Fibroblast of skin of scalp (primary cell): Measurements from ENCODE around the gene MYBPC1.
A peak's percentile ranks its signal among the peaks of the same experiment; 100 is the strongest.
"Not testable (repeated sequence)": the region's sequence is repeated elsewhere in the genome, so short reads cannot be mapped to it uniquely, and the experiment has no call there.

Experiments
- DNase-seq: peaks from one replicate; pipeline ENCODE4 v3.0.0-alpha.2; 2013

MYBPC1 gene

DNA sequence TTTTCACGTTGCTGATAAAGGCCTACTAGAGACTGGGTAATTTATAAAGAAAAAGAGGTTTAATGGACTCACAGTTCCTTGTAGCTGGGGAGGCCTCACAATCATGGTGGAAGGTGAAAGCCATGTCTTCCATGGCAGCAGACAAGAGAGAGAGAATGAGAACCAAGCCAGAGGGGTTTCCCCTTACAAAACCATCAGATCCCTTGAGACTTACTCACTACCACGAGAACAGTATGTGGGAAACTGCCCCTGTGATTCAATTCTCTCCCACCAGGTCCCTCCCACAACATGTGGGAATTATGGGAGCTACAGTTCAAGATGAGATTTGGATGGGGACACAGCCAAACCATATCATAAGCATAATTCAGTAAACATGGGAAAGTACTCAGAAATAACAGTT lies 65.9 kb downstream of the MYBPC1 start:
- DNase-seq = not testable (repeated sequence)

GRCh38 chr12:101663298-101663697 lies 68.5 kb downstream of the MYBPC1 start:
- no peak for DNase-seq

DNA sequence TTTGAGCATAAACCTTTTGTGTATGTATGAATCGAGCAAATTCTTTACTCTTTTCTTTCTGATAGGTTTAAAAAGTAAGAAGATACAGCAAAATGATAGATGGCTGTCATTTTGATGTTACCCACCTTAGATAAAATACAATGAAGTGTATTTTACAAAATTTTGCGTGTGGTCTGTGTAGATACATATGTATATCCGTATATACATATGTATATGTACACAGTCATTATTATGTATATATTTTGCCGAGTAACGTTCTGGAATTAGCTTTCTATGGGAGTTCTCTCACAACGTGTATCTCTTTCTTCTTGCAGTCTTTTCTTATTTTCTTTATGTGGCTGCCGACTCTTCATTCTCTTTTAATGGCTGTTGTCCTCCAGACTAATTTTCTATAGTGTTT lies 70.2 kb downstream of the MYBPC1 start:
- no peak for DNase-seq

DNA sequence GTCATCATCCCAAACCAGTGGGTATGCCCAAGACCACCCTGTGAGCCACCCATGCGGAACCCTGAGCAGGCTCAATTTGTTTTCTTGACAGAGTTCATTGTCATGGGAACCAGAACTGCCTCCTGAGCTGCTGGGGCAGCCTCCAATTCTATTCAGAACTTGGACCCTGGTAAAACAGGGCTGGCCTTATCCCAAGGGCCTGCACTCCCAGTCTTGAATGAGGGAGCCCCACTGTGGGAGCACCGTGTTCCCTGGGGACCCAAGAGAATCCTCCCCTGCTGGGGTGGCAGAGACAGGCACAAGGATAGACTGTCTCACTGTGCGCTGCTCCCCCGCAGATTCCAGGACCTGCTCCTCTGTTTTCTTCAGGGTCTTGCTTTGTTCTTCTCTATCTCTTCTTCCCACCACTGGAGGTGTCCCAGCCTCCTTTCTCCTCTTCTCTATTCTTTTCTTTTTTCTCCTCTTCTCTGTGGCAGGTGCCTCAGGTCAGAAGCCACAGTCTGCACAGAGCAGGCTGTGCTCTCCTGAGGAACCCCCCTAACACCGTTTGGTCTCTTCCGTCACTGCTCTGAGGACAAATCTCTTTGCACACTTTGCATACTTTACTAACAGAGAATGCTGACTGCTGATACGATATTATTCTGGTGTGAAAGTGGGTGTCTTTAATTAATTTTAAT lies 71.4 kb downstream of the MYBPC1 start:
- no peak for DNase-seq

- no peak for DNase-seq
Measured at GRCh38 chr12:101667591-101667990, 72.8 kb downstream of the MYBPC1 start.

- DNase-seq = peak; percentile 71
Measured at GRCh38 chr12:101670007-101670671, 75.4 kb downstream of the MYBPC1 start.

- no peak for DNase-seq
Measured at GRCh38 chr12:101671157-101671791, 76.5 kb downstream of the MYBPC1 start.

DNA sequence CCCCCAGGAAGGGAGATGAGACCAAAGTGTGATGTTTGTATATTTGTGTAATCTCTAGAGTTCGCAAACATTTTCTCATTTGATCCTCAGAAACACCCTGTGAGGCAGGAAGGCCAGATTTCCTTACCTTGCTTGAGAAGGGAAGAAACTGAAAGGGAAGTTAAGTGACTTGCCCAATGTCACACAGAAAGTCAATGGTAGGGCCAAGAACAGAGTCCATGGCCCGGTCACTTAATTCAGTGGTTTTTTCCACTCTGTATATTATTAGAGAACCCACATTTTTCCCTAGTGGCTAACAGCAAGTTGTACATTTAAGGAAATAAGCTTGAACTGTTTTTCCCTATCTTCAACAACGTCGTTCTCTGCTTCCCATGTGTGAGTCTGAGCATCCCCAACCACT lies 77.1 kb downstream of the MYBPC1 start:
- no peak for DNase-seq

GRCh38 chr12:101675555-101675954 lies 80.8 kb downstream of the MYBPC1 start:
- no peak for DNase-seq

GRCh38 chr12:101676497-101676896 lies 81.7 kb downstream of the MYBPC1 start:
- not testable (repeated sequence) for DNase-seq

- no peak for DNase-seq
Measured at GRCh38 chr12:101678081-101678480, 83.3 kb downstream of the MYBPC1 start.

DNA sequence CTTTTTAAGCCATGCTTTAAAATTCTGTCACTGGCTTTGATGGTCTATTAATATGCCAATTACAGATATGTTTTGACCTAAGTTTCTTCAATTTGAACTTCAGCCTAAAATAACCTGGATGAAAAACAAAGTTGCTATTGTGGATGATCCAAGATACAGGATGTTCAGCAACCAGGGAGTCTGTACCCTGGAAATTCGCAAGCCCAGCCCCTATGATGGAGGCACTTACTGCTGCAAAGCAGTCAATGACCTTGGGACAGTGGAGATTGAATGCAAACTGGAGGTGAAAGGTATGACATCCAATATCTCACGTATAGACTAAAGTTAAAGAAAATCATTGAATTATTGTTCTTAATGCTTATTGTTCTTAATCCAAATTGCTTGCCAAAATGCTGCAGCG lies 85.5 kb downstream of the MYBPC1 start:
- DNase-seq = no peak

DNA sequence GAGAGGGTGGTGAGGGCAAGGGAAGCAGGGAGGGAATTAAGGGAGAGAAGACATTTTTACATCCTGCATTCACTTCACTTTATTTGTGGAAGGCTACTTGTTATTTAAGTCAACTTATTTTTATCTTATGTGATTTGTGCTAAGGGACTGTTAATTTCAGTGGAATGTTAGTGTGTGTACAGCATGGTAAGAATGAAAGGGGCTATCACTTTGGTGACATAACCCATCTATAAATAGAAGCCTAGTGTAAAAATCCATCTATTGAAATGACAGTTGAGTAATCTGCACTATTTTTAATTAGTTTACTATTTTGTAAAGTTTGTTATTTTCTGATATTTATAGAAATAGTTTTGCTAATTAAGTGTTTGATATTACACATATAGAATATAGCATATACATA lies 85.9 kb downstream of the MYBPC1 start:
- DNase-seq = no peak

DNA sequence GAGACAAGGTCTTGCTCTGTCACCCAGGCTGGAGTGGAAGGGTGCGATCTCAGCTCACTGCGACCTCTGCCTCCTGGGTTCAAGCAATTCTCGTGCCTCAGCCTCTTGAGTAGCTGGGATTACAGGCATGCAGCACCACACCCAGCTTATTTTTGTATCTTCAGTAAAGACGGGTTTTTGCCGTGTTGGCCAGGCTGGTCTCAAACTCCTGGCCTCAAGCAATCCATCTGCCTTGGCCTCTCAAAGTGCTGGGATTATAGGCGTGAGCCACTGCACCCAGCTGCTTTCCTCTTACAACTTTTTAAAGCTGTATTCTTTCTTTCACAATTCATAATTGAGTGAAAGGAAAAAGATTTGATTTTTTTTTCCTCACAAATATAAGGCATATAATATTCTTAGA lies 86.9 kb downstream of the MYBPC1 start:
- not testable (repeated sequence) for DNase-seq

GRCh38 chr12:101685092-101685491 lies 90.3 kb downstream of the MYBPC1 start:
- no peak for DNase-seq

- no peak for DNase-seq
Measured at GRCh38 chr12:101686176-101686575, 91.4 kb downstream of the MYBPC1 start.

DNA sequence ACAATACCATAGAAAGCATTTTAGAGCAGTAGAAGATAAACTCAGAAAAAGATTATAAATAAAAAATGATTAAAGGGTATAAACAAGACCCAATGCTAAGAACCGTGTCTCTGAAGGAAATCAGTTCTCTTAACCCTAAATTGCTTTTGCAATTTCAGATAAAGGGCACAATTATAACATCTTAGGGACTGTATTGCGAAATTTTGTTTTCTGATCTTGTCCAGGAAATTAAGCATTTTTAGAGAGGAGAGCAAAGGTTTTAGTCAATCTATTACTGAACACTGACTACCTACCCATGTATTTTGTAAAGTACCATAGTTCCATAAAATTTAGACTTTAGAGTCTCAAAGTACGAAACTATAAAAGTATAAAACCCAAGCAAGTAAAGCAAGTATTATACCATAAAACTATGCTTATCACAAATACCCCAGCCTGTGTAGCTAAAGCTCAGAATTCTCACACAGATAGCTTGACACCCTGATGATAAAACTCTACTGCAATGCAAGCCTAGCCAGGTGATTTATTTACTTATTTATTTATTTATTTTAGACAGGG lies 95.8 kb downstream of the MYBPC1 start:
- DNase-seq = no peak

DNA sequence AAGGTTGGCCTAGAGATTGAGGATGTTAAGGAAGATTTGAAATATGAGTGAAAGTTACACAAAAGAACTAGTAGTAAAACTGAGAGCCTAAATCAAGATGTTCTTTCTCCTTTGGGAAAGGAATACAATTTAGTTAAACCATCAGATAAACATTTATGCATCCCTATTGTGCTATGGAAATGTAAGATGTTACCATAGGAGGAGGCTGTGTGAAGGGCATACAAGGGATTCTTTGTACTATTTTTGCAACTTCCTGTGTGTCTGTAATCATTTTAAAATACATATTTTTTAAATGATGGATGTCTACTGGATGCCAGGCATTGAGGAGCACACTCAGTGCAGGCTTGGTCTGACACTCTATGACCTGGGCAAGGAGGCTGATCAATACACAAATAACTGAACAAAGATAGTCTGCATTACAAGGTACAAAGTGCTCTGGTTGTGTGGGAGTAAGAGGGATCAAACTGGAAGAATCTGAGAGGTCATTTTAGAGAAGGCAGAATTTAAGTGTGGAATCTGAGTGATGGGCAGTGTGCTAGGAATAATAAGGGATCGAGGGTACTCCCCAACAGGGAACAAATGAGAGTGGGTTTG lies 96.8 kb downstream of the MYBPC1 start:
- no peak for DNase-seq

- DNase-seq = no peak
Measured at GRCh38 chr12:101694297-101694848, 99.6 kb downstream of the MYBPC1 start.

- DNase-seq = no peak
Measured at GRCh38 chr12:101694986-101695385, 100.2 kb downstream of the MYBPC1 start.

- no peak for DNase-seq
Measured at GRCh38 chr12:101695706-101696105, 100.9 kb downstream of the MYBPC1 start.

- no peak for DNase-seq
Measured at GRCh38 chr12:101696251-101697196, 101.8 kb downstream of the MYBPC1 start.
